GM18951 (cell line): Measurements from ENCODE around the gene KANSL2.
"Not testable (repeated sequence)": the region's sequence is repeated elsewhere in the genome, so short reads cannot be mapped to it uniquely, and the experiment has no call there.

Source experiments
- POLR2A ChIP-seq: IDR thresholded peaks from 4 replicates; pipeline ENCODE4 v1.6.1; 2011; ENCODE audit warnings: mild to moderate bottlenecking; ENCODE audit not compliant: insufficient read length, insufficient read depth; ENCODE audit errors: extremely low read depth
- in situ Hi-C: fragments of 300-500 bp; cut with MboI; formaldehyde crosslinking; loops from one replicate; pipeline ENCODE4 v1.12.0; 2022; ENCODE audit warnings: low sequenced_read_pairs, mixed read lengths, inconsistent platforms; ENCODE audit not compliant: unreplicated experiment

The KANSL2 gene

DNA sequence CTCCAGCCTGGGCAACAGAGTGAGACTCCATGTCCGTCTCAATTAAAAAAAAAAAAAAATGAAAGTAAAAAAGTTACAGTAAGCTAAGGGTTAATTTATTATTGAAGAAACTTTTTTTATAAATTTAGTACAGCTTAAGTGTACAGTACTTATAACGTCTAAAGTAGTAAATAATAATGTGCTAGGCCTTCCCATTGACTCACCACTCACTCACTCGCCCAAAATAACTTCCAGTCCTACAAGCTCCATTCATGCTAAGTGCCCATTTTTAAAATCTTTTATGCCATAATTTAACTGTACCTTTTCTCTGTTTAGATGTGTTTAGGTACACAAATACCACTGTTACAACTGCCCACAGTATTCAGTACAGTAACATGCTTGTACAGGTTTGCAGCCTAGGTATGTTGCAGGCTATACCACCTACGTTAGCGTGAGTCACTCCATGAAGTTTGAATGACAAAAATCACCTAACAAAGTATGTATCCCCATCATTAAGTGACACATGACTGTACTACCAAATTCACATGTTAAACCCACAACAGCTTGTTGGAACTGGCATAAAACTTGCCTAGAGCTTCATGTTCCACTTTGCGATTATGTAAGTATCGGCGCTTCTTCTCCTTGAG is 10.7 kb downstream of the KANSL2 start:
- TF ChIP-seq POLR2A: no peak
- in situ Hi-C loops: no loop called here

DNA sequence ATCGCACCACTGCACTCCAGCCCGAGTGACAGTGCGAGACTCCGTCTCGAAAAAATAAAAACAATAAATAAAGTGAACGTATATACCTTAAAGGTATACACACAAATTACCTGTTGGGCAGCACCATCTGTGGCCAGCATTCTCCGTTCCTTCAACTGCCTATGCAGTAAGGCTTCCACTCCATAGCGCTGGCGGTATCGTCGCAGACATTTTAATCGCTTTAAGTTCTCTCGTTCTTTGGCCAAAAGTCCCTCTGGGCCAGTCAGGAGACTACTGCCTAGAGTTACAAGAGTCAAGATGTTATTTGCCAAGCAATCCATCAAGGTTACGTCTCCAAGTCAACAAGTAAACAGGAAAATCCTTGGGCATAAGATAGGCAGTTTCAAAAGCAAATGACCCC is 13.0 kb downstream of the KANSL2 start:
- in situ Hi-C loops: no loop called here
- no peak for TF ChIP-seq POLR2A

DNA sequence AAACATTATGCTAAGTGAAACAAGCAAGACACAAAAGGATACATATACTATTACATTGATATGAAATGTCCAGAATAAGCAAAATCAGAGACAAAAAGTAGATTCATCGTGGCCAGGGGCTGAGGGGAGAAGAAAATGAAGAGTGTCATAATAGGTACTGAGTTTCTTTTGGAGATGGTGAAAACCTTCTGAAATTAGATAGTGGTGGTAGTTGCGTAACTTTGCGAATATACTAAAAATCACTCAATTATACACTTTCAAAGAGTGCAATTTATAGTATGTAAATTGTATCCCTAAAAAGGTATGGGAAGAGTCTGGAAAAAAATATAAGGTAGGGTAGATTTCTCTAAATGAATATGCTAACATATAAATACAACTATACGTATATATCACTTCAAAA is 22.2 kb downstream of the KANSL2 start:
- TF ChIP-seq POLR2A: no peak
- in situ Hi-C loops: no loop called here

DNA sequence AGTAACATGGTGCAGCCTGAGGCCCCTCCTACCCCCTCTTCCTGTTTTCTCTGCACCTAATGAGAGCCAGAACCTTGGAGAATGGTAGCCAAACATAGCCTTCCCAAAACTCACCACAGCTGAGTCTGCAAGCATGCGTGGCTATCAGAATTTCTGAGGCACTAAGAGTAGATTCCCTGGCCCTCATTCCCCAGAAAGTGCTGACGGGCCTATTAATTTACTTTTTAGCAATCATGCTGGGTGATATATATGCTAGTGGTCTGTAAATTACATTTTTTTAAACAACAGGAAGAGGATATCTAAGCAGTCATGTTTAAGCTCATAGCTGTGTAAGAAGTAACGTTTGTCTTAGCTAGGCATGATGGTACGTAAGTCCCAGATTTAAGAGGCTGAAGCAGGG is 30.4 kb downstream of the KANSL2 start:
- TF ChIP-seq POLR2A: no peak

DNA sequence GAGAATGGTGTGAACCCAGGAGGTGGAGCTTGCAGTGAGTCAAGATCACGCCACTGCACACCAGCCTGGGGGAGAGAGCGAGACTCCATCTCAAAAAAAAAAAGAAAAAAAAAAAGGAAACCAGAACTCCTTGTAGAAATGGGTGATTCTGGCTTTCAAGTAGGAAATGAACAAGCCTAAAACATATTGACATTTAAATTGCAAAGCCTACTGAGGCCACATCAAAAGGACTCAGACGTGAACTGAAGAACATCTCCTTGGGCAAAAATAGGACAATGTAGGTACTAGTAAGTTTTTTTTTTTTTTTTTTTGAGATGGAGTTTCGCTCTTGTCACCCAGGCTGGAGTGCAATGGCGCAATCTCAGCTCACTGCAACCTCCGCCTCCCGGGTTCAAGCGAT is 36.7 kb downstream of the KANSL2 start:
- in situ Hi-C loops: not testable (repeated sequence)

More for the DNA sequence above, 30.4 kb downstream of the KANSL2 start:
- in situ Hi-C loops: no loop called here

DNA sequence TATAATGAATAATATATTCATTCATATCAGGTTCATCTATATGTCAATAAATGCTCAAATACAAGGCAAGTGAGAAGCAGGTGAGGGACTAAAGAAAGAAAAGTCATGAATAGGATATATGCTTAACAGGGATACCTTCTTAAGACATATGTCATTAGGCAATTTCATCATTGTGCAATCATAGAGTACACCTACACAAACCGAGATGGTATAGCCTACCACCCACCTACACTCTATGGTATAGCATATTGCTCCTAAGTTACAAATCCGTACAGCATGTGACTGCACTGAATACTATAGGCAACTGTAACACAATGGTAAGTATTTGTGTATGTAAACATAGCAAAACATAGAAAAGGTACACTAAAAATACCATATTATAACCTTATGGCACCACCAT is 39.0 kb downstream of the KANSL2 start:
- TF ChIP-seq POLR2A: no peak
- in situ Hi-C loops: no loop called here

DNA sequence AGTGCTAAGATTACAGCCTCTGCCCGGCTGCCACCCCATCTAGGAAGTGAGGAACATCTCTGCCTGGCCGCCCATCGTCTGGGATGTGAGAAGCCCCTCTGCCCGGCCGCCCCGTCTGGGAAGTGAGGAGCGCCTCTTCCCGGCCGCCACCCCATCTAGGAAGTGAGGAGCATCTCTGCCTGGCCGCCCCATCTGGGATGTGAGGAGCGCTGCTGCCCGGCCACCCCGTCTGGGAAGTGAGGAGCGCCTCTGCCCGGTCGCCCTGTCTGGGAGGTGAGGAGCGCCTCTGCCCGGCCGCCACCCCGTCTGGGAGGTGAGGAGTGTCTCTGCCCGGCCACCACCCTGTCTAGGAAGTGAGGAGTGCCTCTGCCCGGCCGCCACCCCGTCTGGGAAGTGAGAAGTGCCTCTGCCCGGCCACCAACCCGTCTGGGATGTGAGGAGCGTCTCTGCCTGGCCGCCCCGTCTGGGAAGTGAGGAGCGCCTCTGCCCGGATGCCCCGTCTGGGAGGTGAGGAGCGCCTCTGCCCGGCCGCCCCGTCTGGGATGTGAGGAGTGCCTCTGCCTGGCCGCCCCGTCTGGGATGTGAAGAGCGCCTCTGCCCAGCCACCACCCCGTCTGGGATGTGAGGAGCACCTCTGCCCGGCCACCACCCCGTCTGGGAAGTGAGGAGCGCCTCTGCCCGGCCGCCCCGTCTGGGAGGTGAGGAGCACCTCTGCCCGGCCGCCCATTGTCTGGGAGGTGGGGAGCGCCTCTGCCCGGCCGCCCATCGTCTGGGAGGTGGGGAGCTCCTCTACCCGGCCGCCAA is 40.1 kb downstream of the KANSL2 start:
- in situ Hi-C loops: not testable (repeated sequence)

DNA sequence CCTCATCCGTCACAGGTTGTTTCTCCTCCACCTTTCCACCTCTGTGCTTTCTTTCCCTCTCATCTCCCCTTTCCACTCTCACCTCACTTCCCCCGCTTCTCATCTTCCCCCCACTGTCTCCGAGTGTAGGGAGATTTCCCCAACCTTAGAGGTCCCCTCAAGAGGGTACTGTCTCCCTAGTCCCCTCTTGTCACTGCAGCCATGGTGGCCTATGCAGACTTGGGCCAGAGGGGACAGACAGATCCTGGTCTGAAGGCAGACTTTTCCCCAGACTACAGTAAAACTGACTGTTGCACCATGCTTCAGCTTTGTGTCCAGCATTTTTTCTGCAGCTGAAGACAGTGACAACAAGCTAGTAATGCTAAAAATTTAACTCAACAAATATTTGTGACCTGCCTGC is 41.2 kb downstream of the KANSL2 start:
- in situ Hi-C loops: no loop called here
- TF ChIP-seq POLR2A: no peak

DNA sequence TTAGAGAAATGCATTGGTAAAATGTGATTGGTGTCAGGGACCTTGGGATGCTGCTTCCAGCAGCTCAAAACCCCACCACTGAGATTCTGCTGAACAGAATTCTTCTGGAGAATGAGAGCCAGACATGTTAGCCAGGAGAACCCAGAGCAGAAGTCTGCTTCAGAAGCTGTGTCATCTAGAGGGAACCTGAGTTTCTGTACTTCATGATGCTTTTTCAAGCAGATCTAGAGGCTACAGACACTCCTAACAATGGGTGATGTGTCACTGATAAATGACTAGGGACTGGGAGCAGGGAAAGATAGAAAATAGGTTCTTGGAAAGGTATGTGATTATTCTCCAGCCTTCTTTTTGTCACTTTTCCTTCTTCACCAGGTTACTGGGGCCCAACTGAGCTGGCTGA is 41.6 kb downstream of the KANSL2 start:
- no peak for TF ChIP-seq POLR2A
- in situ Hi-C loops: no loop called here

DNA sequence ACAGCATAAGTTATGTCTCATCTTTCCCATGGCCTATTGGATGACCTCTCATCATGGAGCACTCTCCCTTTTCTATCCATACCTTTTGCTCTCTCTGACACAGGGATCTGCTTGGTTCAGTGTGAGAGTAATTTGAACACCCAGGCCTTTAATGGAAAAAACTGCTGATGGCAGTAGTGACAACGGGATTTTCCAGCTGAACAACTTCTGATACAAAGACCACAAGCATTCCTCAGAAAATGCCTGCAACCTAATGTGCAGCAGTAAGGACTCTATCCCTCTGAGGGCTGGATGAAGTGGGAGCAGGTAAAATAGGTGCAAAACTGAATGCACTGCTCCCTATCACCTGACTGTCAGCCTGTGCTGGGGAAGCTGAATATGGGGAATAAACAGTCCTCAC is 51.0 kb downstream of the KANSL2 start:
- TF ChIP-seq POLR2A: no peak
- in situ Hi-C loops: no loop called here

DNA sequence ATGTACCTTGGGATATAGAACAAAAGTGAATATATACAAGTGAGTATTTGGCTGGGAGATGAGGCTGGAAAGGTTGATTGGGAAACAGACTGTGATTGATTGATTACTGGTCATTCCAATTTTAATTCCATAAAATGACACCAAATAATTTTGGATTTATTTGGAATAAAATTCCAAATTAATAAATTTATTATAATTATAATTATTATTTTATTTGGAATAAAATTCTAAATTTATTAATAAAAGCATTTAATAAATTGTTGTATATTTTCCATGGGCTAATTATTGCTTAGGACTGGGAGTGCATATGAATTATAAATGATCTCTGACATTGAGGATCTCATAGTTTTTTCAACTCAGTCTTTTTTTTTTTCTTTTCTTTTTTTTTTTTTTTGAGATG is 51.7 kb downstream of the KANSL2 start:
- no peak for TF ChIP-seq POLR2A
- in situ Hi-C loops: no loop called here

DNA sequence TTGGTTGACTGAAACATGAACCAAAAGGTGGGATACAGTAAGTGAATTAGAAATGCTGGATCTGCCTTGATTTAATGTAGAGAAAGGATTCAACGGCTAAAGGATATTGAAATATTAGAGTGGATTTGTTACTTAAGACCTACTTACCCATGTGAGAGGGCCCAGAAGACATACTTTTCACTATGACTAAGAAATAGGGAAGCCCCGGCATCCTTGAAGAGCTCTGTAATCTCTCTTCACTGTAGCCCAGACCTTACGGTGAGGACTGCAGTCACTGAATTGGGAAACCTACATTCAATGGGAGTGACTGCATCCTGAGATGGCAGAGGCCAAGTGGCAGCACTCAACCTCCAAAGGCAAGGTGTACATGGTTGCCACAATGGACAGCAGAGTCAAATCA is 52.5 kb downstream of the KANSL2 start:
- in situ Hi-C loops: no loop called here
- TF ChIP-seq POLR2A: no peak

DNA sequence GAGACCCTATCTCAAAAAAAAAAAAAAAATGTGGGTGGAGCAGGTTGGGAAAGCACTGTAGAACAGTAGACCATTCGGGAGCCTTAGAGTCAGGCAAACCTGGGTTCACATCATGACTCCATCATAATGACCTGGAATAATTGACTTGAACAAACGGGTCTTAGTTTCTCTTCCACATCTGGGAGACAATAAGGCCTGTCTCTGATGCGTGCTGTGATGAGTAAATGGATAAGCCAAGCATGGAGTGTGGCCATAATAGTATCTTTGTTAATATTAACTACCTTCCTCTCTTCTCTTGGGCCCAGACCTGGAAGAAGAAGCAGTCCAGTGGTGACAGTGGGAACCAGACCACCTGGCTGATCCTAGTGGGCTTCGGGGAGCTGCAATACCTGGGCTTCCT is 54.5 kb downstream of the KANSL2 start:
- no peak for TF ChIP-seq POLR2A
- in situ Hi-C loops: no loop called here

DNA sequence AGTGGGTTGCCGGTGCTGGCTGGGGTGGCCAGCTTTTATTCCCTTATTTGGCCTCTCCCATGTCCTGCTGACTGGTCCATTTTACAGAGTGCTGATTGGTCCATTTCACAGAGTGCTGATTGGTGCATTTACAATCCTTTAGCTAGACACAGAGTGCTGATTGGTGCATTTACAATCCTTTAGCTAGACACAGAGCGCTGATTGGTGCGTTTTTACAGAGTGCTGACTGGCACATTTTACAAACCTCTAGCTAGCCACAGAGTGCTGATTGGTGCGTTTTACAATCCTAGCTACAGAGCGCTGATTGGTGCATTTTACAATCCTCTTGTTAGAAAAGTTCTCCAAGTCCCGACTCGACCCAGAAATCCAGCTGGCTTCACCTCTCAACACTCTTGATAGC is 59.0 kb downstream of the KANSL2 start:
- in situ Hi-C loops: not testable (repeated sequence)
